Measurements from ENCODE around the gene SPDYE5.

The SPDYE5 gene

DNA sequence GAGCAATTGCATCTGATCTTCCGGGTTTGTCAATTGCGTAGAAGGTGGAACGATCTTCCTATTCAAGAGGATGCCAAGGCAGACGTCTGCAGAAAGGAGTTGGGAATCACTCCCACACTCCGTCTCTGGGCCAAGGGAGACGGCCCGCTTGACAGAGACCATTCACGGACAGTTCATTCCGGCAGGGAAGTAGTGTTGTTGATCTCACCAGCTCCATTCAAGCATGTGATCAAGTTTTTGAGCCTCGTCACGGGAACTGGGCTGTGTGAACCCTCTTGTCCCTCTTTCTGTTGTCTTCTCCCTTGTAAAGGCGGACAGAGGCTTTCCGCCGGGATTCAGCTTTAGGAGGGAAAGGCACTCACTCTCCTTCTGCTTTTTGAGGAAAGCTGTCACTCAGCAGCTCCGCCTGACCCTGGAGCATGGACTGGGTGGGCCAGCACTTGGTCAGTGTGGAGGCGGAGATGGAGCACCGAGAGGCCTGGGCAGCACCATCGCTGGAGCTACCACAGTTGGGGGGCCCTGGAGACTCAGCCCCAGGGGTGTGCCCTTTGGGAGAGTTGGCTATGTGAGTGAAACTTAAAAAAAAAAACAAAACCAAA, 44.9 kb downstream of the SPDYE5 start:
- no peak for DNase-seq

- no peak for DNase-seq
Observed at GRCh38 chr7:75537731-75538130, 45.6 kb downstream of the SPDYE5 start.

GRCh38 chr7:75546237-75547015, 54.3 kb downstream of the SPDYE5 start:
- DNase-seq = no peak
